CD4-positive, alpha-beta memory T cell (primary cell): ENCODE measurements around the gene PTPN14. TPM values are rescaled to one million over a fixed set of nuclear protein-coding genes. Genes with fewer than 3 reads are reported as not detected.

Source experiments
- CTCF ChIA-PET: fragments of 350-600 bp; sonication (Branson Sonifier 250); formaldehyde crosslinking; loops from one replicate; lab custom pipeline; 2021; ENCODE audit warnings: inconsistent platforms; ENCODE audit not compliant: partially characterized antibody; lab: Charles Lee
- POLR2A ChIA-PET: fragments of 350-600 bp; sonication (Branson Sonifier 250); formaldehyde crosslinking; loops from one replicate; lab custom pipeline; 2021; ENCODE audit not compliant: partially characterized antibody; lab: Charles Lee
- DNase-seq, 5 donors: peaks; one replicate each; pipeline versions ENCODE4 v3.0.0 to v3.0.0-alpha.2; 2020 to 2022; ENCODE audit warnings: mixed read lengths in 1 of 5
- H3K27ac ChIP-seq: one replicate; pipeline ENCODE4 v1.7.0; 2013; ENCODE audit warnings: low read depth, low read length
- H3K27me3 ChIP-seq: 2 replicates; pipeline ENCODE4 v1.7.0; 2013; ENCODE audit warnings: mild to moderate bottlenecking, low read length, moderate library complexity; ENCODE audit not compliant: insufficient read depth
- H3K36me3 ChIP-seq: 2 replicates; pipeline ENCODE4 v1.7.0; 2013; ENCODE audit warnings: mild to moderate bottlenecking, low read length, moderate library complexity; ENCODE audit not compliant: insufficient read depth
- H3K4me1 ChIP-seq: 2 replicates; pipeline ENCODE4 v1.7.0; 2013; ENCODE audit warnings: mild to moderate bottlenecking, low read length, moderate library complexity; ENCODE audit not compliant: insufficient read depth
- H3K4me3 ChIP-seq, 2 donors: one replicate each; pipeline ENCODE4 v1.7.0; 2013; ENCODE audit warnings: low read length in 2 of 2, mild to moderate bottlenecking in 1 of 2
- H3K9me3 ChIP-seq, 2 donors: one replicate each; pipeline ENCODE4 v1.7.0; 2013; ENCODE audit warnings: low read length in 2 of 2, control low read depth in 1 of 2; ENCODE audit not compliant: control insufficient read depth in 1 of 2
- H3K27ac Mint-ChIP-seq, 7 donors: one replicate each; pipeline ENCODE4 v1.8.0; 2020 to 2021; ENCODE audit warnings: mixed read lengths in 7 of 7, mild to moderate bottlenecking in 6 of 7, inconsistent platforms in 3 of 7, moderate library complexity in 3 of 7
- H3K27me3 Mint-ChIP-seq, 2 donors: one replicate each; pipeline ENCODE4 v1.8.0; 2020 to 2021; ENCODE audit warnings: mixed read lengths in 2 of 2
- H3K36me3 Mint-ChIP-seq, 2 donors: one replicate each; pipeline ENCODE4 v1.8.0; 2020 to 2021; ENCODE audit warnings: mixed read lengths in 2 of 2, inconsistent platforms in 1 of 2, mild to moderate bottlenecking in 1 of 2
- H3K4me1 Mint-ChIP-seq, 4 donors: one replicate each; pipeline ENCODE4 v1.8.0; 2020 to 2021; ENCODE audit warnings: mixed read lengths in 4 of 4, mild to moderate bottlenecking in 1 of 4
- H3K4me3 Mint-ChIP-seq, 8 donors: one replicate each; pipeline ENCODE4 v1.8.0; 2020 to 2021; ENCODE audit warnings: mixed read lengths in 8 of 8, mild to moderate bottlenecking in 7 of 8, moderate library complexity in 6 of 8, inconsistent platforms in 3 of 8
- H3K9me3 Mint-ChIP-seq, 8 donors: one replicate each; pipeline ENCODE4 v1.8.0; 2020 to 2021; ENCODE audit warnings: mixed read lengths in 8 of 8, mild to moderate bottlenecking in 5 of 8, inconsistent platforms in 3 of 8, moderate library complexity in 1 of 8
- intact Hi-C: fragments of 100-400 bp; cut with micrococcal nuclease; formaldehyde crosslinking; loops from one replicate; pipeline ENCODE4 v1.15.1; 2023
- polyA plus RNA-seq, 2 donors: library from polyadenylated mRNA; unstranded; fragments of 300-500 nt; fragmentation: Illumina TruSeq; gene quantifications; one replicate each; pipeline ENCODE4 v1.2.3, GENCODE V29; 2021
- total RNA-seq, 2 experiments: library from RNA; stranded (reverse); gene quantifications; one replicate each; pipeline ENCODE4 v1.2.3, GENCODE V29; 2021

The PTPN14 gene
- total and polyA plus RNA-seq, 4 experiments from 2014 or later: 0.03 to 0.28 (median 0.20) TPM; not detected in 1

DNA sequence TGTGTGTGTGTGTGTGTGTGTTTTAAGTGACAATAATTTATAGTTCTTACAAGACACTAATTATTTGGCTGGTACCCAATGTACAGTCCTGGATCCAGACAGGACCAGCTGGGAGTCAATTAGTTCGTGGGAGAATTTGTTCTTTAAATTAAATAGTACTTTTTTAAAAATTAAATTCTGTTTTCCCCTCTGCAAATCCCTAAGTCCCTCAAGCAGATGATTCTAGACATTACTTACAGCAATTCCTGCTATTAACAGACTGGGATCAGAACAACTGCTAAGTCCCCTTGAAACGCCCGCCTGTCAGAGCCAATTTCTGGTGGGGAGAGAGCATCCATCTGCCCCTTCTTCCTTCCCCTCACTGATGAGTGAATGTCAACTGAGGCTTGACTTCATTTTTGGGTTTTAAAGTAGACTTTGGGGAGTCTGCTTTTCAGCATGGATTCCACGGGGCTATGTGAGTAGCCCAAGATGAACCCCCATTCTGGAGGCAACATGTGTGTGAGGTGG, 186.6 kb downstream of the PTPN14 start:
- intact Hi-C loops: no loop called here
- no peaks in the 10 kb centered on the region for H3K4me1 ChIP-seq
- POLR2A ChIA-PET: no interaction called here
- no peak overlapping the region for H3K4me3 ChIP-seq
- Mint-ChIP-seq H3K27ac (no peak overlapping the region), H3K4me3 (no peak overlapping the region), H3K36me3 (no peaks in the 10 kb centered on the region), H3K4me1 (no peaks in the 10 kb centered on the region), H3K9me3 (peaks cover 0 to 2% (median 0%) of the 10 kb centered on the region in 8 donors), H3K27me3 (peaks cover 31 to 49% of the 10 kb centered on the region in 2 donors)
- H3K27me3 ChIP-seq: no peaks in the 10 kb centered on the region
- no peaks in the 10 kb centered on the region for H3K9me3 ChIP-seq
- no peaks in the 10 kb centered on the region for H3K36me3 ChIP-seq
- no peak overlapping the region for H3K27ac ChIP-seq
- no peak for DNase-seq
- CTCF ChIA-PET: no interaction called here

DNA sequence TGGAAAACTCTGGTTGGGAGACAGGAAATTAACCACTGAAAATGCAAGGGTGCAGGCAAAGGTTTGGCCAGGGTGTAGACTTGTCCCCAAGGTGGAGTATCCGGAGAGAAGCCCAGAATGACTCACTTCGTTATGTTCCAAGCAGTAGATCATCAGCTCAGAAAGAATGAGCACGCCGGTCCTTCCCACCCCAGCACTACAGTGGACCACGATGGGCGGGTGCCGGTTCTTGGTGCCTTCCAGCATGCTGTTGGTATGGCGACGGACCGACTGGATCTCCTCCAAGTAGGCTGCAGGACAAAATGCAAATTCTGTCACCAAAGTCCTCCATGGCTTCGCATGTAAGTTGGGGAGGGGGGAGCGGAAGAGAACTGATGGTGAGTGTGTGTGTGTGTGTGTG, 187.0 kb downstream of the PTPN14 start:
- H3K4me1 Mint-ChIP-seq: no peaks in the 10 kb centered on the region
- no peaks in the 10 kb centered on the region for H3K36me3 ChIP-seq
- ChIA-PET CTCF (no interaction called here), POLR2A (no interaction called here)
- no peak overlapping the region for H3K27ac Mint-ChIP-seq
- no peak overlapping the region for H3K4me3 ChIP-seq
- H3K27me3 Mint-ChIP-seq: peaks cover 29 to 47% of the 10 kb centered on the region in 2 donors
- H3K4me1 ChIP-seq: no peaks in the 10 kb centered on the region
- H3K27ac ChIP-seq: no peak overlapping the region
- no peaks in the 10 kb centered on the region for H3K36me3 Mint-ChIP-seq
- no peak for DNase-seq
- H3K9me3 ChIP-seq: no peaks in the 10 kb centered on the region
- intact Hi-C loops: no loop called here
- H3K9me3 Mint-ChIP-seq: peaks cover 0 to 2% (median 0%) of the 10 kb centered on the region in 8 donors
- no peaks in the 10 kb centered on the region for H3K27me3 ChIP-seq
- no peak overlapping the region for H3K4me3 Mint-ChIP-seq

DNA sequence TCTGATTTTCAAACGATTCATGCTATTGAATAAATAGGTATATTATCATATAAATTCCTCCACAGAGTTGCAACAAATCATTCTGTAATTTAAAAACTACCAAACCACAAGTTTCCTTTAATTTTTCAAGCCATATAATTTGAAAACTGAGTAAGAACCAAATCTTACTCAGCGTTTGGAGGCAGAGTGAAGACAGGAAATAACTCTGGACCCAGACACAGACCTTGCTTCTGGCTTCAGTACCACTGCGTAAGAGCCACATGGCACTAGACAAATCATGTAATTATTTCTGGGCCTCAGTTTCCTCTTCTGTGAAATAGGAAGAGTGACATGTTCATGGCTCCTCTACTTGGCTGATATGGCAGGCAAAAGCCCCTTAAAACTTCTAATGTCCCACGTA, 188.0 kb downstream of the PTPN14 start:
- Histone ChIP-seq H3K9me3 (no peaks in the 10 kb centered on the region), H3K27me3 (no peaks in the 10 kb centered on the region), H3K36me3 (no peaks in the 10 kb centered on the region), H3K27ac (no peak overlapping the region), H3K4me1 (no peaks in the 10 kb centered on the region), H3K4me3 (no peak overlapping the region)
- Mint-ChIP-seq H3K27me3 (peaks cover 27 to 45% of the 10 kb centered on the region in 2 donors), H3K27ac (no peak overlapping the region), H3K4me3 (no peak overlapping the region), H3K4me1 (no peaks in the 10 kb centered on the region), H3K9me3 (peaks cover 0 to 2% (median 0%) of the 10 kb centered on the region in 8 donors), H3K36me3 (no peaks in the 10 kb centered on the region)
- no peak for DNase-seq
- POLR2A ChIA-PET: no interaction called here
- intact Hi-C loops: no loop called here
- CTCF ChIA-PET: no interaction called here

DNA sequence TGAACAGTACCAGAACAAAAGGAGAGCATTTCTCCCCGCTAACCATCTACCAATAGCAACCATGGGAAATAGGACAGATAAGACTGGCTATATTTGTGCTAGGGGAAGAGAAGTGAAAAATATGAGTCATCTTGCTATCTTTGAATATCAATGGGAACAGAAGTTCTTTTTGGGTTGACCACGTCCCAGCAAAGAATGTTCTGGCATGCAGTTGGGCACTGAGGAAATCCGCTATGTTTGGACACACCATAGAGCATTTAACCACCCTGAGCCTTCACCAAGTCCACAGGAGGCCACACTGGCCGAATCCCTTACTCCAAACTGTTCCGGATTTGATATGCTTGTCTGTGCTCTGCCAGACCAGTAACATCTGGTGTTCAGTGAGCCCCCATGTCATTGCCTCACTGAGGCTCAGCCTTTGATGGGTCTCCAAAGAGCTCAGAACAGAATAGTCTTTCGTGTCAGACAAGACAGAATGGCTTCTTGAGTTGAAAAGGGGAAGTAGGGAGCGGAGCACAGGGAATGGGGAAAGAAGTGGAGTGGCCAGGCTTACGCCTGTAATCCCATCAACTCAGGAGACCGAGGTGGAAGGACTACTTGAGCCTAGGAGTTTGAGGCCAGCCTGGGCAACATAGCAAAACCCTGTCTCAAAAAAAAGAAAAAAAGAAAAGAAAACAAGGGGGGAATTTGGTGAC, 189.1 kb downstream of the PTPN14 start:
- ChIA-PET CTCF (no interaction called here), POLR2A (no interaction called here)
- Mint-ChIP-seq H3K4me1 (no peaks in the 10 kb centered on the region), H3K27me3 (peaks cover 27 to 43% of the 10 kb centered on the region in 2 donors), H3K36me3 (no peaks in the 10 kb centered on the region), H3K27ac (no peak overlapping the region), H3K4me3 (no peak overlapping the region), H3K9me3 (peaks cover 0 to 2% (median 0%) of the 10 kb centered on the region in 8 donors)
- Histone ChIP-seq H3K4me3 (no peak overlapping the region), H3K4me1 (no peaks in the 10 kb centered on the region), H3K9me3 (no peaks in the 10 kb centered on the region), H3K36me3 (no peaks in the 10 kb centered on the region), H3K27ac (no peak overlapping the region), H3K27me3 (no peaks in the 10 kb centered on the region)
- DNase-seq: no peak
- intact Hi-C loops: no loop called here

DNA sequence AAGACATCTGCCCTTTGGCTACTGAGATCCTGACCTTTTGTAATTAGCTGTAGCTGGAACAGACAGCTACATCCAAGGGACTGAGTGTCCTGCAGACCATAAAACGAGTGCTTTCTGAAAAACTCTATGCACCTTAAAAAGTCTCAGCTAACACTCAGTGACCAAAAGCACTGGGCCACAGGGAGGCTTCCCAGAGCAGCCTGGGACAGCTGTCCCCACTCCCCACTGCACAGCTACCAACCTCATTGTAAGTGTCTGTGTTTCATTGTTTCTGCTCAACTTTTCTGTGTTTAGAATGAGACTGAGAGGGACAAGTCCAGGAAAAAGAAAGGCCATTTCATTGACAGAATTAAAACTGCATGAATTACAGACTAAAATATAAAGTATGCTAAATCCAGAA, 189.8 kb downstream of the PTPN14 start:
- POLR2A ChIA-PET: no interaction called here
- intact Hi-C loops: no loop called here

DNA sequence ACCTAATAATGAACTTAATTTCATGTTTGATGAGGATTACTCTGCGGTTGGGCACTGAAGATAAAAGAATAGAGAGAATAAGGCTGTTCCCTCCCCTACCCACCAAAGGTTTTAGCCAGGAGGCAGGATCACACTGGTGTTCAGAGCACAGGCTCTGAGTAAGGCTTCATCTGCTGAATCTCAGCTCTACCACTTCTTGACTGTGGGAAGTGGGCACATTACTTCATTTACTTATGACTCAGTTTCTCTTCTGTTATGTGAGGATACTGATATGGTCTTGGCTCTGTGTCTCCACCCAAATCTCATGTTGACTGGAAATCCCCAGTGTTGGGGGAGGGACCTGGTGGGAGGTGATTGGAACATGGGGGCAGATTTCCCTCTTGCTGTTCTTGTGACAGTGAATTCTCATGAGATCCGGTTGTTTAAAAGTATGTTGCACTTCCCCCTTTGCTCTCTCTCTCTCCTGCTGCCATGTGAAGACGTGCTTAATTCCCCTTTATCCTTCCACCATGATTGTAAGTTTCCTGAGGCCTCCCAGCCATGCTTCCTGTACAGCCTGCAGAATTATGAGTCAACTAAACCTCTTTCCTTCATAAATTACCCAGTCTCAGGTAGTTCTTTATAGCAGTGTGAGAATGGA, 190.8 kb downstream of the PTPN14 start:
- no peaks in the 10 kb centered on the region for H3K36me3 Mint-ChIP-seq
- Histone ChIP-seq H3K27me3 (no peaks in the 10 kb centered on the region), H3K36me3 (no peaks in the 10 kb centered on the region), H3K4me3 (no peak overlapping the region), H3K27ac (no peak overlapping the region), H3K4me1 (no peaks in the 10 kb centered on the region), H3K9me3 (no peaks in the 10 kb centered on the region)
- no peak overlapping the region for H3K27ac Mint-ChIP-seq
- peaks cover 25 to 35% of the 10 kb centered on the region in 2 donors for H3K27me3 Mint-ChIP-seq
- H3K9me3 Mint-ChIP-seq: peaks cover 0 to 2% (median 0%) of the 10 kb centered on the region in 8 donors
- H3K4me3 Mint-ChIP-seq: no peak overlapping the region
- no peak for DNase-seq
- ChIA-PET POLR2A (no interaction called here), CTCF (interaction anchor here (1.2 kb wide), 2 partner anchors 29 to 99 kb away, joined by 3 to 6 read pairs; no protein-coding TSS in a partner anchor)
- H3K4me1 Mint-ChIP-seq: no peaks in the 10 kb centered on the region
- intact Hi-C loops: no loop called here

More for the DNA sequence above, 189.8 kb downstream of the PTPN14 start:
- Mint-ChIP-seq H3K4me1 (no peaks in the 10 kb centered on the region), H3K27ac (no peak overlapping the region), H3K27me3 (peaks cover 25 to 40% of the 10 kb centered on the region in 2 donors), H3K9me3 (peaks cover 0 to 2% (median 0%) of the 10 kb centered on the region in 8 donors), H3K36me3 (no peaks in the 10 kb centered on the region), H3K4me3 (no peak overlapping the region)
- Histone ChIP-seq H3K4me3 (no peak overlapping the region), H3K36me3 (no peaks in the 10 kb centered on the region), H3K9me3 (no peaks in the 10 kb centered on the region), H3K4me1 (no peaks in the 10 kb centered on the region), H3K27me3 (no peaks in the 10 kb centered on the region), H3K27ac (no peak overlapping the region)
- CTCF ChIA-PET: interaction anchor here (1.2 kb wide), 1 partner anchor 30 kb away, joined by 3 read pairs; no protein-coding TSS in a partner anchor
- no peak for DNase-seq

DNA sequence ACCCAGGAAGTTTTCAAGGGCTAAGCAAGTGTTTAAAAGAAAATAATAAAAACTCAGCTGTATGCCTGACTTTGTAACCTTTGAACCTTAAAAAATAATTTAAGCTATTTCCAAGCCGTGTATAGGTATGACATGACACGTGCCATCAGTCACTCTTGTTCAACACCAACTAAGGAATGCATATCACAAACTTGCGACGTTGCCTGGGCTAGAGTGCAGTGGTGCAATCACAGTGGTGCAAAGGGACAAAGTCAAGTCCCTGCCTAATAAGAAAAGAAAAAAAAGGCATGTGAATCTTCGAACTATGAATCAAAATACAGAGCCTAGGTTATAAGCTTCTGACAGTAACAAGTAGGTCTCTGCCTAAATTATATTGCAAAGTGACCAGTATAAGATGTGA, 191.3 kb downstream of the PTPN14 start:
- no peak for DNase-seq
- H3K4me1 ChIP-seq: no peaks in the 10 kb centered on the region
- H3K4me1 Mint-ChIP-seq: no peaks in the 10 kb centered on the region
- ChIA-PET POLR2A (no interaction called here), CTCF (interaction anchor here (1.2 kb wide), 1 partner anchor 99 kb away, joined by 6 read pairs; no protein-coding TSS in a partner anchor)
- peaks cover 25 to 35% of the 10 kb centered on the region in 2 donors for H3K27me3 Mint-ChIP-seq
- no peak overlapping the region for H3K27ac ChIP-seq
- no peak overlapping the region for H3K4me3 ChIP-seq
- no peaks in the 10 kb centered on the region for H3K36me3 ChIP-seq
- no peak overlapping the region for H3K4me3 Mint-ChIP-seq
- H3K36me3 Mint-ChIP-seq: no peaks in the 10 kb centered on the region
- H3K9me3 Mint-ChIP-seq: peaks cover 0 to 2% (median 0%) of the 10 kb centered on the region in 8 donors
- no peak overlapping the region for H3K27ac Mint-ChIP-seq
- H3K27me3 ChIP-seq: no peaks in the 10 kb centered on the region
- no peaks in the 10 kb centered on the region for H3K9me3 ChIP-seq
- intact Hi-C loops: no loop called here
